ENCODE results near the gene DGCR6.
"Not testable (repeated sequence)": the region's sequence is repeated elsewhere in the genome, so short reads cannot be mapped to it uniquely, and the experiment has no call there.

The DGCR6 gene

DNA sequence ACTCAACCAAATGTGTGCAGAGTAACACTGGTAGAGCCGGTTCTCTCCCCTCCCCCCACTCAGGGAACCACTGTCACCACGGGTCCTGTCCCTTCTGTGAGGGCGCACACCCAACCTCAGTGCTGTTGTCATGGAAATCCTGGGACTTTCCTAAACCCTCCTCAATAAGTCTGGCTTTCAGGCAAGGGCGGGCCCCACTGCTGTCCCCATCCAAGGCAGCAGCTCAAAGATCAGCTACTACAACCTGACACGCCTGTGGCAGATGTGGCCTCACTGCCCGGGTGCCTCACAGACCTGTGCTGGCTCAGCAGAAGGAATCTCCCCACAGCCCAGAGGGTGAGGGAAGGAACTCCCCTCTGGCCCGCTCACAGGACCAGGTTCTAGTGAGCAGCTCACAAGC, 27.8 kb downstream of the DGCR6 start:
- no peaks in the 10 kb centered on the region for H3K36me3 ChIP-seq (ENCODE audit: insufficient read depth, low read length)
- no CpG with 5 or more reads among the region's 7 CpGs for WGBS
- no peaks in the 10 kb centered on the region for H3K4me1 ChIP-seq (ENCODE audit: insufficient read depth, low read length)
- no peak overlapping the region for H3K27ac ChIP-seq (ENCODE audit: low read depth, low read length)
- no peaks in the 10 kb centered on the region for H3K9me3 ChIP-seq (ENCODE audit: insufficient read depth, low read depth, low read length)
- no peaks in the 10 kb centered on the region for H3K27me3 ChIP-seq (ENCODE audit: insufficient read depth, low read length)
- no peak overlapping the region for H3K4me3 ChIP-seq (ENCODE audit: low read length)
- H3K9ac ChIP-seq (ENCODE audit: low read depth, low read length): no peak overlapping the region

DNA sequence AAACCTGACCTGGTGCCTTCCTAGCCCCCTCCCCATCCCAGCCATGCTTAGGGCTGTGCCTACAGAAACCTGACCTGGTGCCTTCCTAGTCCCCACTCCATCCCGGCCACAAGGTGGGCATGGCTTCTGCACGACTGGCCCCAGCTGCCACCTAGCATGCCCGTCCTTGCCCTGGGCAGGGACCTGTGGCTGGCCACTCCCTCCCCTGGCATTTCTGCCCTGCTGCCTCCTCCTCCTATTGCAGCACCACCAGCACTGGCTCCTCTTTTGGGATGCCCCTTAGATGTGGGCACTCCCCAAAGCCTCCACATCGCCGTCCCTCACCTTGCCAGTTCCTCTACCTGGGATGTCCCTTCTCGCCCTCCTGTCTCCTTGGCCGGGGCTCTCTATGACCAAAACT, 28.6 kb downstream of the DGCR6 start:
- H3K9ac ChIP-seq (ENCODE audit: low read depth, low read length); H3K27me3 ChIP-seq (ENCODE audit: insufficient read depth, low read length); H3K9me3 ChIP-seq (ENCODE audit: insufficient read depth, low read depth, low read length); H3K27ac ChIP-seq (ENCODE audit: low read depth, low read length); H3K4me1 ChIP-seq (ENCODE audit: insufficient read depth, low read length); H3K36me3 ChIP-seq (ENCODE audit: insufficient read depth, low read length); H3K4me3 ChIP-seq (ENCODE audit: low read length): not testable (repeated sequence)
- no CpG with 5 or more reads among the region's 7 CpGs for WGBS

DNA sequence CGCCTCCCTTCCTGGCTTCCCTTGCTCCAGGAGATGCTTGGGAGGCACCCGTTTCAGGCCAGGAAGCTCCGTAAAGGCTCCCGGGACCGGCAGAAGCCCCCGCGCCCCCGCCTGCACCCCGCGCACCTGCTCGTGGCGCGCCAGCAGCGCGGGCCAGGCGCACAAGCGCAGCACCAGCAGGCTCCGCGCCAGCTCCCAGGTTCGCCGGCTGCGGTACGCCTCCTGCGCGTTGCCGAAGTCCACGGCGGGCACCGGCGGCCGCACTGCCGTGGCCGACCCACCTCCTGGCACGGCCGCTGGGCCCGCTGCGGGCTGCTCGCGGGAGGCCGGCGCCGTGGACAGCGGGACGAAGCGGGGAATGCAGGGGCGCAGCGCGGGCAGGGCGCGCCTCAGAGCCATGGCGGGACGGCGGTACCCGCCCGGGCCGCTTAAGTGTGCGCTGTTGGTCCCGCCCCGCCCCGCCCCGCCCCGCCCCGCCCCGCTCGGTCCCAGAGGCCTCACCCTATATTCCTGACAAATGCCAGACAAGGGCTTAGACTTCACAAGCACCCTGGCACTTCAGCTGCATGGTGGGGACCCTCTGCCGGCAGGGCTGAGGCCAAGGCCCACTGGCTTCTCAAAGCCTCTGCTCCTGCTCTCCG, 29.9 kb downstream of the DGCR6 start, which contains the start of gene PRODH:
TSS of gene PRODH (minus strand) at position 405 of the 641 bp plus-strand sequence. CDS start at position 399, 6 bp downstream.
- no peak within 1 kb of the TSS for H3K9ac ChIP-seq (ENCODE audit: low read depth, low read length)
- H3K9me3 ChIP-seq (ENCODE audit: insufficient read depth, low read depth, low read length): no peaks in the 10 kb centered on the region
- WGBS: no CpG with 5 or more reads among the region's 67 CpGs
- no peaks in the 10 kb centered on the region for H3K36me3 ChIP-seq (ENCODE audit: insufficient read depth, low read length)
- no peaks in the 10 kb centered on the region for H3K4me1 ChIP-seq (ENCODE audit: insufficient read depth, low read length)
- no peaks in the 10 kb centered on the region for H3K27me3 ChIP-seq (ENCODE audit: insufficient read depth, low read length)
- no peak within 1 kb of the TSS for H3K4me3 ChIP-seq (ENCODE audit: low read length)
- no peak within 1 kb of the TSS for H3K27ac ChIP-seq (ENCODE audit: low read depth, low read length)

DNA sequence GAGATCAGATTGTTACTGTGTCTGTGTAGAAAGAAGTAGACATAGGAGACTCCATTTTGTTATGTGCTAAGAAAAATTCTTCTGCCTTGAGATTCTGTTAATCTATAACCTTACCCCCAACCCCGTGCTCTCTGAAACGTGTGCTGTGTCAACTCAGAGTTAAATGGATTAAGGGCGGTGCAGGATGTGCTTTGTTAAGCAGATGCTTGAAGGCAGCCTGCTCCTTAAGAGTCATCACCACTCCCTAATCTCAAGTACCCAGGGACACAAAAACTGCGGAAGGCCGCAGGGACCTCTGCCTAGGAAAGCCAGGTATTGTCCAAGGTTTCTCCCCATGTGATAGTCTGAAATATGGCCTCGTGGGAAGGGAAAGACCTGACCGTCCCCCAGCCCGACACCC, 32.6 kb downstream of the DGCR6 start:
- not testable (repeated sequence) for H3K36me3 ChIP-seq (ENCODE audit: insufficient read depth, low read length); H3K9me3 ChIP-seq (ENCODE audit: insufficient read depth, low read depth, low read length); H3K4me3 ChIP-seq (ENCODE audit: low read length); H3K27me3 ChIP-seq (ENCODE audit: insufficient read depth, low read length); H3K27ac ChIP-seq (ENCODE audit: low read depth, low read length); H3K9ac ChIP-seq (ENCODE audit: low read depth, low read length); H3K4me1 ChIP-seq (ENCODE audit: insufficient read depth, low read length)
- no CpG with 5 or more reads among the region's 8 CpGs for WGBS

DNA sequence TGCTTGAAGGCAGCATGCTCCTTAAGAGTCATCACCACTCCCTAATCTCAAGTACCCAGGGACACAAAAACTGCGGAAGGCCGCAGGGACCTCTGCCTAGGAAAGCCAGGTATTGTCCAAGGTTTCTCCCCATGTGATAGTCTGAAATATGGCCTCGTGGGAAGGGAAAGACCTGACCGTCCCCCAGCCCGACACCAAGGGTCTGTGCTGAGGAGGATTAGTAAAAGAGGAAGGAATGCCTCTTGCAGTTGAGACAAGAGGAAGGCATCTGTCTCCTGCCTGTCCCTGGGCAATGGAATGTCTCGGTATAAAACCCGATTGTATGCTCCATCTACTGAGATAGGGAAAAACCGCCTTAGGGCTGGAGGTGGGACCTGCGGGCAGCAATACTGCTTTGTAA, 41.0 kb downstream of the DGCR6 start:
- Histone ChIP-seq H3K4me1 (ENCODE audit: insufficient read depth, low read length) (peaks cover 12% of the 10 kb centered on the region), H3K27ac (ENCODE audit: low read depth, low read length) (peak overlapping the region; percentile 76; the same call in 1 of the 2 replicates)
- not testable (repeated sequence) for H3K9me3 ChIP-seq (ENCODE audit: insufficient read depth, low read depth, low read length); H3K4me3 ChIP-seq (ENCODE audit: low read length); H3K36me3 ChIP-seq (ENCODE audit: insufficient read depth, low read length); H3K27me3 ChIP-seq (ENCODE audit: insufficient read depth, low read length); H3K9ac ChIP-seq (ENCODE audit: low read depth, low read length)
- WGBS: 3% methylated on average over 5 of the region's 9 CpGs

DNA sequence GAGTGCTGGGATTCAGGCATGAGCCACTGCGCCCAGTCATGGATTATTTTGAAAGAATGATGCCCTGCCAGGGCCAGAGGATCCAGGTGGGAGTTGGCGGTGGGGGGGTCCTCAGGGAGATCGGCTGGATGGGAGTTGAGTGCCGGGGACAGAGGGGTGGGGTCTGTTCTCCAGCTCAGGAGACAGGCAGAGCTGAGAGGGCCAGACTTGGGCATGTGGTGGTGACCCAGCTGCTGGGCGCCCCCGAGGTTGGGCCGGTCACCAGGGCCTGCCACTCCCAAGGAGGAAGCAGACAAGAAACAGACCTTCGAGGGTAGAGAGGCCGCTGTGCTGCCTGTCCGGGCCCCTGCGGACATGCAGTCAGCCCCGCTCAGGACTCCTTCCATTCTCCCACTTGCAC, 41.8 kb downstream of the DGCR6 start:
- Histone ChIP-seq H3K36me3 (ENCODE audit: insufficient read depth, low read length) (0 out of 2 replicates have a peak, but pooled peaks cover 2% of the 10 kb centered on the region), H3K4me3 (ENCODE audit: low read length) (no peak overlapping the region), H3K9me3 (ENCODE audit: insufficient read depth, low read depth, low read length) (no peaks in the 10 kb centered on the region), H3K27me3 (ENCODE audit: insufficient read depth, low read length) (no peaks in the 10 kb centered on the region), H3K4me1 (ENCODE audit: insufficient read depth, low read length) (peaks cover 12% of the 10 kb centered on the region), H3K27ac (ENCODE audit: low read depth, low read length) (peak overlapping the region; percentile 97), H3K9ac (ENCODE audit: low read depth, low read length) (peak overlapping the region; percentile 40)
- WGBS: 81% methylated on average over 12 of the region's 12 CpGs

DNA sequence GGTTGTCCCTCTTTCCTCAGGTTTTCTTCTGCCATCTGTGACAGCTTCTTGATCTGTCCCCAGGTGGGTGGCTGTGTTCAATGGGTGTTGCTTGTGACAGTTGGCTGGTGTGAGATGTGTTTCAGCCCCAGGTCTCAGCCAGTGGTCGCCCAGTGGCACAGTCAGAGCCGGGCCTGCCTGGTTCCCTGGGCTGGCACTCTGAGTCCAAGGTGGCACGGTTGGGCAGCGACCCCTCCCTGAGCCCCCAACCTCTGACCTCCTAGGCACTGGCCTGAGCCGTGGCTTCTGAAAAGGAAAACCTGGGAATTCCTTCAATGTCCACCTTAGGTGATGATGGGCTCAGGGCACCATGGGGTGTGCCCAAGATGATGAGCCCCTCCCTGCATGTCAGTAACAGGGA, 44.0 kb downstream of the DGCR6 start:
- no peaks in the 10 kb centered on the region for H3K9me3 ChIP-seq (ENCODE audit: insufficient read depth, low read depth, low read length)
- no peak overlapping the region for H3K27ac ChIP-seq (ENCODE audit: low read depth, low read length)
- WGBS: 90% methylated on average over 5 of the region's 5 CpGs
- peaks cover 12% of the 10 kb centered on the region for H3K4me1 ChIP-seq (ENCODE audit: insufficient read depth, low read length)
- H3K36me3 ChIP-seq (ENCODE audit: insufficient read depth, low read length): 0 out of 2 replicates have a peak, but pooled peaks cover 2% of the 10 kb centered on the region
- no peaks in the 10 kb centered on the region for H3K27me3 ChIP-seq (ENCODE audit: insufficient read depth, low read length)
- no peak overlapping the region for H3K4me3 ChIP-seq (ENCODE audit: low read length)
- H3K9ac ChIP-seq (ENCODE audit: low read depth, low read length): no peak overlapping the region

DNA sequence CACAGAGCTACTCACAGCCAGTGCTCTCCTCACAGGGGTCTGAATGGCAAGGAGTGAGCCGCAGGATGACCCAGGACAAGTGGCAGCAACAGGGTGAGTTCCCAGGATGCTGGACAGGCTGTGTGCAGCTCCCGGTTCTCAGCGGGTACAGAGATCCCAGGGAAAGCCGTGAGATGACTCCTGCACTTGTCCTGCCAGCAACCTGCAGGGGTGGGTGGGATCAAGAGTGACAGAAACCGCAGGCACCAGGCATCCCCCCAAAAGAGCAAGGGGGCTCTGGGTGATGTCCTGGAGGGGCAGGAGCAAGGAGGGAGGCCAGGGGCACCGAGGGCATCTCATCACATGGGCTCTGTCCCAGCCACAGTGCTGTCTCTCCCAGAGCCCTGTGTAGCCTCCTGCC, 45.9 kb downstream of the DGCR6 start:
- 89% methylated on average over 6 of the region's 6 CpGs for WGBS
- Histone ChIP-seq H3K9ac (ENCODE audit: low read depth, low read length) (no peak overlapping the region), H3K36me3 (ENCODE audit: insufficient read depth, low read length) (no peaks in the 10 kb centered on the region), H3K27me3 (ENCODE audit: insufficient read depth, low read length) (no peaks in the 10 kb centered on the region), H3K4me3 (ENCODE audit: low read length) (no peak overlapping the region), H3K9me3 (ENCODE audit: insufficient read depth, low read depth, low read length) (no peaks in the 10 kb centered on the region), H3K4me1 (ENCODE audit: insufficient read depth, low read length) (peaks cover 12% of the 10 kb centered on the region), H3K27ac (ENCODE audit: low read depth, low read length) (no peak overlapping the region)

DNA sequence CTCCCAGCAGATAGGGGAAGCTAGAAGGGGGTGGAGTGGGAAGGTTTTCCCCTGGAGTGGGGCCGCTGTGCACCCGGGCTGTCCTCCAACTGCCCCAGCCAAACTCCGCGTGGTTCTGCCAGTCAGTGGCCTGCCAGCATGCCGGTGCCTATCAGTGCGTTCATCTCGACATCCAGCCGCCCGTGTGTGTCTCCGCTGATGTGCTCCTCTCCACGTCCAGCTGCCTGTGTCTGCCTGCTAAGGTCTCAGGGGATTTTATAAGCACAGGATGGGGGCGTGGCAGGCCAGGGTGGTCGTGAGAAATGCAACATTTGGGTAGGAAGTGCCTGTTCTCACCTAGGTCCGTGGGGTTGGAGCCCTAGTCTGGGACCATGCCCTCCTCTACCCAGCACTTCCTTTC, 47.0 kb downstream of the DGCR6 start:
- H3K9ac ChIP-seq (ENCODE audit: low read depth, low read length); H3K27me3 ChIP-seq (ENCODE audit: insufficient read depth, low read length): not testable (repeated sequence)
- WGBS: 90% methylated on average over 14 of the region's 14 CpGs

DNA sequence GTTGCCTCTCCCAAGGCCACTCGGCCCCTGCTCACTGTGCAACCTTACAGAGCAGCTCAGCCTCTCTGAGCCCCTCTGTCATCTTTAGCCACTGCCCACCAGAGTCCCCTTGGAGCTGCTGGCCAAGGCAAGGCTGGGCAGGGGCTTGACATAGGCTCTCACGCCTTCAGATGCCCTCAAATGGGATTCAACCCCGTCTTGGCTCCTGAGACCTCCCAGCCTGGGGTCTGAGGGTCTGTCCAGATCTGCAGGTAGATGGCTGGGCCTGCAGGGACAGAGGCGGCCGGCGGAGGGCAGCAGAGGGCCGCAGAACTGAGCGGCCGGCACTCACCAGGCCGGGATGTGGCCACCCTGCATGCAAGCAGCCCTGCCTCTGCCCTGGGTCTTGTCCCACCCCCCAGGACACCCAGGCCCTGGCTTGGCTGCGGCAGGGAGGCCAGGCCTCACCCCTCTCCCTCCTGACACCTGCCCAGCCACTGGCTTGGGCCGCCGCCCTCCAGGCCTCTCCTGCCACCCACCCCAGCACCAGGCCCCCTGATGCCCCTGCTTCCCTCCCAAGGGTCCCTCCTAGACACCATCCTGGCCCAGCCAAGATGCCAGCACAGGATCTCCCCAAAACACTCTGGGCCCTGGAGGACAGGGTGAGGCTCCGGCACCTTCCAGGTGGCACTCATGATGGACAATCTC, 48.3 kb downstream of the DGCR6 start:
- H3K9me3 ChIP-seq (ENCODE audit: insufficient read depth, low read depth, low read length); H3K9ac ChIP-seq (ENCODE audit: low read depth, low read length); H3K27me3 ChIP-seq (ENCODE audit: insufficient read depth, low read length); H3K27ac ChIP-seq (ENCODE audit: low read depth, low read length); H3K4me3 ChIP-seq (ENCODE audit: low read length); H3K36me3 ChIP-seq (ENCODE audit: insufficient read depth, low read length); H3K4me1 ChIP-seq (ENCODE audit: insufficient read depth, low read length): not testable (repeated sequence)
- 20% methylated on average over 14 of the region's 14 CpGs for WGBS

More for the DNA sequence above, 47.0 kb downstream of the DGCR6 start:
- H3K4me1 ChIP-seq (ENCODE audit: insufficient read depth, low read length); H3K36me3 ChIP-seq (ENCODE audit: insufficient read depth, low read length); H3K9me3 ChIP-seq (ENCODE audit: insufficient read depth, low read depth, low read length); H3K27ac ChIP-seq (ENCODE audit: low read depth, low read length); H3K4me3 ChIP-seq (ENCODE audit: low read length): not testable (repeated sequence)

DNA sequence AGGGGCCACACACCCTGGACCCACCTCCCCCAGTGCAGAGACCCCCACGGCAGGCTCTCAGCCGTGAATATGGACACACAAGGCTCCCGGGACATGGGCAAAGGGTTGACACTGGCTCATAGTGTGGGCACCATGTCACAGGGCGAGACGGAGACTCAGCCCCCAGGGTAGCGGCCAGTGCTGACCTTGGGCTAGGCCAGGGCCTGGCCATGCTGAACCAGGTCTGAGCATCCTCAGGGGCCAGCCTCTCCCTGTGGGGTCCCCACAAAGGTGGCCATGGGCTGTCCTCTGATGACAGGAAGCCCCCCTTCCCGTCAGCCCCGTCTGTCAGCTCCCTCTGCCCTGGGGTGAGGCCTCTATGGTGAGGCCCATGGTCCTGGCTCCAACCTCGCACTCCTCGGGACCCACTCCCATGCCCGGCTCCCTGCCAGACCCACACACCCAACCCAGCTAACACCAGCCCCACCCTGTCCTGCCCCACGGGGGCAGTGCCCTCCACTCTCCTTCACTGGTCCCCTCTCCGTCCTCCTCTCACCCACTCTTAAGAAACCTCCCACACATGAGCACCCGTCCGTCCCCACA, 49.0 kb downstream of the DGCR6 start:
- no peak overlapping the region for H3K4me3 ChIP-seq (ENCODE audit: low read length)
- H3K4me1 ChIP-seq (ENCODE audit: insufficient read depth, low read length): no peaks in the 10 kb centered on the region
- no peak overlapping the region for H3K27ac ChIP-seq (ENCODE audit: low read depth, low read length)
- H3K36me3 ChIP-seq (ENCODE audit: insufficient read depth, low read length): no peaks in the 10 kb centered on the region
- WGBS: 87% methylated on average over 15 of the region's 15 CpGs
- H3K27me3 ChIP-seq (ENCODE audit: insufficient read depth, low read length): no peaks in the 10 kb centered on the region
- no peaks in the 10 kb centered on the region for H3K9me3 ChIP-seq (ENCODE audit: insufficient read depth, low read depth, low read length)
- H3K9ac ChIP-seq (ENCODE audit: low read depth, low read length): no peak overlapping the region
